ENCODE results near the gene HLA-DRA.

DNA sequence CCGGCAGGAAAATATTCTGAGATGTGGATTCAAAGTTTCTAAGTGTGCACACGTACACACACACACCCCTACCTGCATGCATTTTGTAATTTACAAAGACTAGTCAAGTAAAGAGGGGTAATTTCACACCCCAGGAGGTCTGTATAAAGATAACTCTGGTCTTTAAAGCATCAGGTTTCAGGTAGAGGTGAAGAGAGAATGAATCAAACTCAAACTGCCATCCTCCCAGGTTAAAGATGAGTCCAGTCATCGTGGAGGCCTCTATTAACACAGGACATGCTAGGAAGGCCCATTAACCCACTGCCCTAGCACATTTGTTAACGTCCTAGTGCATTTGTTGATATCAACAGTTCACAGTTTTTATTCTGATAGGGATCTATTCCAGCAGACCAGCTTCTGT lies 3.5 kb upstream of the HLA-DRA start:
- TF ChIP-seq, protein P1, sequence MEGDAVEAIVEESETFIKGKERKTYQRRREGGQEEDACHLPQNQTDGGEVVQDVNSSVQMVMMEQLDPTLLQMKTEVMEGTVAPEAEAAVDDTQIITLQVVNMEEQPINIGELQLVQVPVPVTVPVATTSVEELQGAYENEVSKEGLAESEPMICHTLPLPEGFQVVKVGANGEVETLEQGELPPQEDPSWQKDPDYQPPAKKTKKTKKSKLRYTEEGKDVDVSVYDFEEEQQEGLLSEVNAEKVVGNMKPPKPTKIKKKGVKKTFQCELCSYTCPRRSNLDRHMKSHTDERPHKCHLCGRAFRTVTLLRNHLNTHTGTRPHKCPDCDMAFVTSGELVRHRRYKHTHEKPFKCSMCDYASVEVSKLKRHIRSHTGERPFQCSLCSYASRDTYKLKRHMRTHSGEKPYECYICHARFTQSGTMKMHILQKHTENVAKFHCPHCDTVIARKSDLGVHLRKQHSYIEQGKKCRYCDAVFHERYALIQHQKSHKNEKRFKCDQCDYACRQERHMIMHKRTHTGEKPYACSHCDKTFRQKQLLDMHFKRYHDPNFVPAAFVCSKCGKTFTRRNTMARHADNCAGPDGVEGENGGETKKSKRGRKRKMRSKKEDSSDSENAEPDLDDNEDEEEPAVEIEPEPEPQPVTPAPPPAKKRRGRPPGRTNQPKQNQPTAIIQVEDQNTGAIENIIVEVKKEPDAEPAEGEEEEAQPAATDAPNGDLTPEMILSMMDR (IDR thresholded peaks at IDR 0.05; ENCODE audit: low read length), result no peak
- TF ChIP-seq EZH2phosphoT487 (IDR thresholded peaks at IDR 0.05; ENCODE audit: low read length) (no peak), EZH2 (optimal IDR thresholded peaks at IDR 0.05; ENCODE audit: low read depth, low read length) (no peak)
